Endothelial cell of umbilical vein (primary cell): ENCODE measurements around the gene CCHCR1.

Experiments
- CTCF ChIP-seq, 2 donors: IDR thresholded peaks; 1 replicate in 1 of 2; 2 replicates in 1 of 2; pipeline ENCODE4 v1.5.1; 2011; ENCODE audit warnings: low read length in 2 of 2, mild to moderate bottlenecking in 2 of 2, moderate library complexity in 2 of 2, control low read depth in 1 of 2, inconsistent platforms in 1 of 2, low read depth in 1 of 2; ENCODE audit not compliant: insufficient read depth in 1 of 2; ENCODE audit errors: extremely low read depth in 1 of 2
- EZH2 ChIP-seq: IDR thresholded peaks from 2 replicates; pipeline ENCODE4 v1.6.1; 2012; ENCODE audit warnings: borderline replicate concordance, low read depth, mild to moderate bottlenecking, moderate library complexity, low read length, inconsistent platforms; ENCODE audit not compliant: severe bottlenecking
- FOS ChIP-seq: IDR thresholded peaks from 2 replicates; pipeline ENCODE4 v1.6.1; 2011; ENCODE audit warnings: mild to moderate bottlenecking, low read length, moderate library complexity, borderline replicate concordance; ENCODE audit not compliant: insufficient read depth
- GATA2 ChIP-seq: IDR thresholded peaks from 2 replicates; pipeline ENCODE4 v1.7.0; 2011; ENCODE audit warnings: low read depth, mild to moderate bottlenecking, moderate library complexity, mixed read lengths, low read length; ENCODE audit not compliant: insufficient read length, insufficient read depth
- MAX ChIP-seq: IDR thresholded peaks from 2 replicates; pipeline ENCODE4 v1.6.1; 2011; ENCODE audit not compliant: insufficient read depth, insufficient read length
- POLR2A ChIP-seq: IDR thresholded peaks from 2 replicates; pipeline ENCODE4 v1.6.1; 2012; ENCODE audit warnings: low read depth, mild to moderate bottlenecking, control low read depth, low read length
- POLR2AphosphoS5 ChIP-seq: IDR thresholded peaks from 2 replicates; pipeline ENCODE4 v1.6.1; 2012; ENCODE audit warnings: low read depth, mild to moderate bottlenecking, control low read depth, low read length, moderate library complexity; ENCODE audit not compliant: insufficient read depth

- TF ChIP-seq CTCF (IDR thresholded peaks at IDR 0.05; ENCODE audit: extremely low read depth in 1 of 2, insufficient read depth in 1 of 2, low read depth in 1 of 2, low read length in 2 of 2) = no peak
- TF ChIP-seq POLR2A = no peak
- TF ChIP-seq FOS = no peak
- TF ChIP-seq POLR2AphosphoS5 = no peak
- no peak for TF ChIP-seq MAX
- TF ChIP-seq EZH2 = no peak
- TF ChIP-seq GATA2 = no peak
Measured at GRCh38 chr6:31120151-31120915, 37.3 kb downstream of the CCHCR1 start, which contains the start of gene CDSN.
